HepG2 (cell line): ENCODE results near the gene GNMT. TPM values are rescaled to one million over a fixed set of nuclear protein-coding genes. Genes with fewer than 3 reads are reported as not detected.

ENCODE experiments used
- ATF4 ChIP-seq, 2 experiments: fragments of 450-650 bp in 1 of 2; sonication (generic) in 1 of 2; formaldehyde crosslinking; IDR thresholded peaks; 2 replicates each; pipeline versions ENCODE4 v1.5.0 to v1.8.0; 2020 to 2022; ENCODE audit warnings: mild to moderate bottlenecking in 1 of 2, missing genetic modification reagents in 1 of 2
- BORCS8-MEF2B ChIP-seq: sonication (generic); formaldehyde crosslinking; IDR thresholded peaks from 2 replicates; pipeline ENCODE4 v1.8.0; 2022; ENCODE audit warnings: mild to moderate bottlenecking, missing genetic modification reagents
- ETV6 ChIP-seq: sonication (generic); formaldehyde crosslinking; conservative IDR thresholded peaks from 2 replicates; pipeline ENCODE4 v1.4.0; 2020; ENCODE audit warnings: missing genetic modification reagents
- IRF2 ChIP-seq: IDR thresholded peaks from 2 replicates; pipeline ENCODE4 v1.6.1; 2018; ENCODE audit warnings: missing genetic modification reagents, missing compliant biosample characterization
- MEIS2 ChIP-seq: sonication (generic); formaldehyde crosslinking; IDR thresholded peaks from 2 replicates; pipeline ENCODE4 v1.9.0; 2021; ENCODE audit warnings: mild to moderate bottlenecking, missing genetic modification reagents
- MTA1 ChIP-seq: sonication (generic); formaldehyde crosslinking; IDR thresholded peaks from 2 replicates; pipeline ENCODE4 v1.4.0; 2020; ENCODE audit warnings: missing genetic modification reagents, mild to moderate bottlenecking, borderline replicate concordance
- PRPF4 ChIP-seq: fragments of 200-400 bp; formaldehyde crosslinking; IDR thresholded peaks from 2 replicates; pipeline ENCODE4 v1.6.1; 2016; ENCODE audit warnings: low read length, low read depth; ENCODE audit not compliant: poor library complexity, severe bottlenecking
- SRY ChIP-seq: sonication (generic); formaldehyde crosslinking; IDR thresholded peaks from 2 replicates; pipeline ENCODE4 v1.8.0; 2022; ENCODE audit warnings: mild to moderate bottlenecking, missing genetic modification reagents
- TBL1XR1 ChIP-seq: fragments of 150-350 bp; IDR thresholded peaks from 2 replicates; pipeline ENCODE4 v1.6.1; 2014; ENCODE audit warnings: borderline replicate concordance, low read length; ENCODE audit not compliant: partially characterized antibody
- TEAD2 ChIP-seq: sonication (generic); formaldehyde crosslinking; IDR thresholded peaks from 2 replicates; pipeline ENCODE4 v1.9.0; 2021; ENCODE audit warnings: missing genetic modification reagents
- ZBTB42 ChIP-seq: sonication (generic); formaldehyde crosslinking; IDR thresholded peaks from 2 replicates; pipeline ENCODE4 v1.5.0; 2020; ENCODE audit warnings: mild to moderate bottlenecking, missing genetic modification reagents
- ZKSCAN8 ChIP-seq: IDR thresholded peaks from 2 replicates; pipeline ENCODE4 v1.6.1; 2016; ENCODE audit warnings: borderline replicate concordance, missing genetic modification reagents, missing compliant biosample characterization
- ZNF530 ChIP-seq: sonication (generic); formaldehyde crosslinking; IDR thresholded peaks from 2 replicates; pipeline ENCODE4 v1.5.0; 2020; ENCODE audit warnings: low read depth, mild to moderate bottlenecking, missing genetic modification reagents
- ZNF660 ChIP-seq: sonication (generic); formaldehyde crosslinking; IDR thresholded peaks from 2 replicates; pipeline ENCODE4 v1.5.1; 2020; ENCODE audit warnings: mild to moderate bottlenecking, low read depth, missing genetic modification reagents, borderline replicate concordance
- polyA plus RNA-seq, 8 experiments: library from polyadenylated mRNA; depleted of rRNA in 3 of 8; stranded (reverse) in 7 of 8; unstranded in 1 of 8; fragments of >200 nt; fragmentation: Illumina TruSeq in 4 of 8; extraction: Trizol in 4 of 8; gene quantifications; 2 replicates each; pipeline versions ENCODE4 v1.2.1 to v1.2.3, GENCODE V29; 2011 to 2016; ENCODE audit warnings: low read depth in 4 of 8, missing spikeins in 1 of 8, mixed read lengths in 1 of 8; ENCODE audit not compliant: insufficient read depth in 1 of 8
- total RNA-seq, 5 experiments: library from RNA; depleted of rRNA; stranded (reverse); fragments of >200 nt; fragmentation: Illumina TruSeq; extraction: Trizol; gene quantifications; 2 replicates each; pipeline ENCODE4 v1.2.3, GENCODE V29; 2016; ENCODE audit warnings: low read depth in 1 of 5
- TF ChIP-seq, protein P1 (sequence below): sonication (generic); formaldehyde crosslinking; IDR thresholded peaks from 2 replicates; pipeline ENCODE4 v1.5.0; 2020; ENCODE audit warnings: mild to moderate bottlenecking, missing genetic modification reagents
- TF ChIP-seq, protein P2 (sequence below), 2 experiments: sonication (generic) in 1 of 2; formaldehyde crosslinking in 1 of 2; IDR thresholded peaks; 2 replicates each; pipeline versions ENCODE4 v1.4.0 to v1.6.1; 2016 to 2020; ENCODE audit warnings: borderline replicate concordance in 1 of 2, low read depth in 1 of 2, mild to moderate bottlenecking in 1 of 2, missing genetic modification reagents in 1 of 2
- TF ChIP-seq, protein P3 (sequence below): sonication (generic); formaldehyde crosslinking; IDR thresholded peaks from 2 replicates; pipeline ENCODE4 v1.4.0; 2020; ENCODE audit warnings: missing genetic modification reagents

GNMT gene
- total and polyA plus RNA-seq, 2 of the 13 experiments (the other 11 are each of a cell fraction or from before 2014, with no cell fraction given): 2.8 to 7.0 TPM

GRCh38 chr6:42960243-42961019 is at the start of gene GNMT (continued):
- TF ChIP-seq ZBTB42: no peak
- no peak for TF ChIP-seq ZNF660 (CRISPR knock-in tag)
- TF ChIP-seq, protein P1, sequence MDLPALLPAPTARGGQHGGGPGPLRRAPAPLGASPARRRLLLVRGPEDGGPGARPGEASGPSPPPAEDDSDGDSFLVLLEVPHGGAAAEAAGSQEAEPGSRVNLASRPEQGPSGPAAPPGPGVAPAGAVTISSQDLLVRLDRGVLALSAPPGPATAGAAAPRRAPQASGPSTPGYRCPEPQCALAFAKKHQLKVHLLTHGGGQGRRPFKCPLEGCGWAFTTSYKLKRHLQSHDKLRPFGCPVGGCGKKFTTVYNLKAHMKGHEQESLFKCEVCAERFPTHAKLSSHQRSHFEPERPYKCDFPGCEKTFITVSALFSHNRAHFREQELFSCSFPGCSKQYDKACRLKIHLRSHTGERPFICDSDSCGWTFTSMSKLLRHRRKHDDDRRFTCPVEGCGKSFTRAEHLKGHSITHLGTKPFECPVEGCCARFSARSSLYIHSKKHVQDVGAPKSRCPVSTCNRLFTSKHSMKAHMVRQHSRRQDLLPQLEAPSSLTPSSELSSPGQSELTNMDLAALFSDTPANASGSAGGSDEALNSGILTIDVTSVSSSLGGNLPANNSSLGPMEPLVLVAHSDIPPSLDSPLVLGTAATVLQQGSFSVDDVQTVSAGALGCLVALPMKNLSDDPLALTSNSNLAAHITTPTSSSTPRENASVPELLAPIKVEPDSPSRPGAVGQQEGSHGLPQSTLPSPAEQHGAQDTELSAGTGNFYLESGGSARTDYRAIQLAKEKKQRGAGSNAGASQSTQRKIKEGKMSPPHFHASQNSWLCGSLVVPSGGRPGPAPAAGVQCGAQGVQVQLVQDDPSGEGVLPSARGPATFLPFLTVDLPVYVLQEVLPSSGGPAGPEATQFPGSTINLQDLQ: no peak
- no peak for TF ChIP-seq TEAD2 (CRISPR knock-in tag)
- TF ChIP-seq ZKSCAN8 (CRISPR knock-in tag): no peak
- TF ChIP-seq ATF4 (CRISPR knock-in tag; IDR thresholded peaks at IDR 0.05): 0 out of 4 replicates have a peak, but pooled peaks of 1 of the 2 experiments have one; percentile 3
- TF ChIP-seq IRF2 (CRISPR knock-in tag): peak; percentile 17
- TF ChIP-seq PRPF4: no peak
- peak; percentile 81 for TF ChIP-seq SRY (CRISPR knock-in tag)
- TF ChIP-seq, protein P2, sequence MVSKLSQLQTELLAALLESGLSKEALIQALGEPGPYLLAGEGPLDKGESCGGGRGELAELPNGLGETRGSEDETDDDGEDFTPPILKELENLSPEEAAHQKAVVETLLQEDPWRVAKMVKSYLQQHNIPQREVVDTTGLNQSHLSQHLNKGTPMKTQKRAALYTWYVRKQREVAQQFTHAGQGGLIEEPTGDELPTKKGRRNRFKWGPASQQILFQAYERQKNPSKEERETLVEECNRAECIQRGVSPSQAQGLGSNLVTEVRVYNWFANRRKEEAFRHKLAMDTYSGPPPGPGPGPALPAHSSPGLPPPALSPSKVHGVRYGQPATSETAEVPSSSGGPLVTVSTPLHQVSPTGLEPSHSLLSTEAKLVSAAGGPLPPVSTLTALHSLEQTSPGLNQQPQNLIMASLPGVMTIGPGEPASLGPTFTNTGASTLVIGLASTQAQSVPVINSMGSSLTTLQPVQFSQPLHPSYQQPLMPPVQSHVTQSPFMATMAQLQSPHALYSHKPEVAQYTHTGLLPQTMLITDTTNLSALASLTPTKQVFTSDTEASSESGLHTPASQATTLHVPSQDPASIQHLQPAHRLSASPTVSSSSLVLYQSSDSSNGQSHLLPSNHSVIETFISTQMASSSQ (IDR thresholded peaks at IDR 0.05; ENCODE audit: low read depth): no peak
- TF ChIP-seq, protein P2 (CRISPR knock-in tag; IDR thresholded peaks at IDR 0.05; ENCODE audit: borderline replicate concordance): no peak; the same call in 1 of the 2 replicates
- peak; percentile 51; the same call in 1 of the 2 replicates for TF ChIP-seq BORCS8-MEF2B (CRISPR knock-in tag)
- TF ChIP-seq TBL1XR1: no peak
- peak; percentile 65 for TF ChIP-seq MEIS2
- no peak for TF ChIP-seq ETV6 (CRISPR knock-in tag)
- TF ChIP-seq MTA1: no peak
- TF ChIP-seq, protein P3, sequence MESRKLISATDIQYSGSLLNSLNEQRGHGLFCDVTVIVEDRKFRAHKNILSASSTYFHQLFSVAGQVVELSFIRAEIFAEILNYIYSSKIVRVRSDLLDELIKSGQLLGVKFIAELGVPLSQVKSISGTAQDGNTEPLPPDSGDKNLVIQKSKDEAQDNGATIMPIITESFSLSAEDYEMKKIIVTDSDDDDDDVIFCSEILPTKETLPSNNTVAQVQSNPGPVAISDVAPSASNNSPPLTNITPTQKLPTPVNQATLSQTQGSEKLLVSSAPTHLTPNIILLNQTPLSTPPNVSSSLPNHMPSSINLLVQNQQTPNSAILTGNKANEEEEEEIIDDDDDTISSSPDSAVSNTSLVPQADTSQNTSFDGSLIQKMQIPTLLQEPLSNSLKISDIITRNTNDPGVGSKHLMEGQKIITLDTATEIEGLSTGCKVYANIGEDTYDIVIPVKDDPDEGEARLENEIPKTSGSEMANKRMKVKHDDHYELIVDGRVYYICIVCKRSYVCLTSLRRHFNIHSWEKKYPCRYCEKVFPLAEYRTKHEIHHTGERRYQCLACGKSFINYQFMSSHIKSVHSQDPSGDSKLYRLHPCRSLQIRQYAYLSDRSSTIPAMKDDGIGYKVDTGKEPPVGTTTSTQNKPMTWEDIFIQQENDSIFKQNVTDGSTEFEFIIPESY (CRISPR knock-in tag): no peak
- no peak for TF ChIP-seq ZNF530 (CRISPR knock-in tag)
